ENCODE data around the gene ZNF691.

DNA sequence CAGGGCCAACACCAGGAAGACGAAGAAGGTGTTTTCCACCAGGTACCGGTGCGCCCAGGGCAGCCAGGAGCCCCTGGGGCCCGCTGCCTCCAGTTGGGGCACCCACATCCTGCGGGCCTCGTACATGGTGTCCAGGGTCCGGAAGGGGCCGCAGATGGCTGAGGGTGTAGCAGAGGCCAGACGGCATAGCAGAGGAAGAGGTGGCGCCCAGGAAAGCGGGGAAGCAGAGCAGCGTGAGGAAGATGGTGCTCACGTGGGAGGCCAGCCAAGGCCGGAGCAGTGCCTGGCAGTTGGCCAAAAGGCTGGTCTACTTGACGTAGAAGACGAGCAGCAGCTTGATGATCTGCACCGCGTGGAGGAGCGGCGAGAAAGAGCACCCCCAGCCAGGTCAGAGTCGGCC is 40.4 kb downstream of the ZNF691 start:
- no peak for TF ChIP-seq EZH2 (IDR thresholded peaks at IDR 0.05; ENCODE audit: borderline replicate concordance)
- TF ChIP-seq, protein P1, sequence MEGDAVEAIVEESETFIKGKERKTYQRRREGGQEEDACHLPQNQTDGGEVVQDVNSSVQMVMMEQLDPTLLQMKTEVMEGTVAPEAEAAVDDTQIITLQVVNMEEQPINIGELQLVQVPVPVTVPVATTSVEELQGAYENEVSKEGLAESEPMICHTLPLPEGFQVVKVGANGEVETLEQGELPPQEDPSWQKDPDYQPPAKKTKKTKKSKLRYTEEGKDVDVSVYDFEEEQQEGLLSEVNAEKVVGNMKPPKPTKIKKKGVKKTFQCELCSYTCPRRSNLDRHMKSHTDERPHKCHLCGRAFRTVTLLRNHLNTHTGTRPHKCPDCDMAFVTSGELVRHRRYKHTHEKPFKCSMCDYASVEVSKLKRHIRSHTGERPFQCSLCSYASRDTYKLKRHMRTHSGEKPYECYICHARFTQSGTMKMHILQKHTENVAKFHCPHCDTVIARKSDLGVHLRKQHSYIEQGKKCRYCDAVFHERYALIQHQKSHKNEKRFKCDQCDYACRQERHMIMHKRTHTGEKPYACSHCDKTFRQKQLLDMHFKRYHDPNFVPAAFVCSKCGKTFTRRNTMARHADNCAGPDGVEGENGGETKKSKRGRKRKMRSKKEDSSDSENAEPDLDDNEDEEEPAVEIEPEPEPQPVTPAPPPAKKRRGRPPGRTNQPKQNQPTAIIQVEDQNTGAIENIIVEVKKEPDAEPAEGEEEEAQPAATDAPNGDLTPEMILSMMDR (IDR thresholded peaks at IDR 0.05; ENCODE audit: poor library complexity), result no peak
